Liver (tissue), 9 donors: Measurements from ENCODE around the gene FOSL2. TPM values are rescaled to one million over a fixed set of nuclear protein-coding genes. Genes with fewer than 3 reads are reported as not detected.

Source experiments
- DNase-seq: peaks from one replicate; pipeline ENCODE4 v3.0.0-alpha.2; 2017; ENCODE audit warnings: low spot score
- H3K27ac ChIP-seq, 2 donors: one replicate each; pipeline ENCODE4 v1.7.0; 2013; ENCODE audit warnings: inconsistent platforms in 2 of 2, low read length in 2 of 2, control low read depth in 1 of 2, low read depth in 1 of 2, mild to moderate bottlenecking in 1 of 2
- H3K27me3 ChIP-seq, 4 donors: one replicate each; pipeline versions ENCODE4 v1.6.1 to v1.7.0; 2013; ENCODE audit warnings: low read length in 3 of 4, inconsistent platforms in 1 of 4, mild to moderate bottlenecking in 1 of 4, moderate library complexity in 1 of 4; ENCODE audit not compliant: control insufficient read depth in 4 of 4, insufficient read depth in 4 of 4
- H3K36me3 ChIP-seq, 4 donors: one replicate each; pipeline versions ENCODE4 v1.6.1 to v1.7.0; 2013; ENCODE audit warnings: low read length in 3 of 4, mild to moderate bottlenecking in 3 of 4, low read depth in 1 of 4, moderate library complexity in 1 of 4; ENCODE audit not compliant: control insufficient read depth in 4 of 4, insufficient read depth in 3 of 4
- H3K4me1 ChIP-seq, 4 donors: one replicate each; pipeline versions ENCODE4 v1.6.1 to v1.7.0; 2013; ENCODE audit warnings: low read length in 3 of 4, mild to moderate bottlenecking in 3 of 4, moderate library complexity in 1 of 4; ENCODE audit not compliant: control insufficient read depth in 4 of 4, insufficient read depth in 4 of 4
- H3K4me3 ChIP-seq, 3 donors: one replicate each; pipeline versions ENCODE4 v1.6.1 to v1.7.0; 2013; ENCODE audit warnings: low read length in 3 of 3, control low read depth in 1 of 3, low read depth in 1 of 3, mild to moderate bottlenecking in 1 of 3
- H3K9ac ChIP-seq, 2 donors: one replicate each; pipeline ENCODE4 v1.7.0; 2013; ENCODE audit warnings: low read length in 2 of 2, mild to moderate bottlenecking in 2 of 2, moderate library complexity in 2 of 2, control low read depth in 1 of 2, low read depth in 1 of 2
- H3K9me3 ChIP-seq, 4 donors: one replicate each; pipeline versions ENCODE4 v1.6.1 to v1.7.0; 2013; ENCODE audit warnings: low read length in 3 of 4; ENCODE audit not compliant: control insufficient read depth in 4 of 4
- ATF3 ChIP-seq: IDR thresholded peaks from 2 replicates; pipeline ENCODE4 v1.6.1; 2016; ENCODE audit warnings: antibody characterized with exemption
- CTCF ChIP-seq: fragments of 150-350 bp; IDR thresholded peaks from 2 replicates; pipeline ENCODE4 v1.5.1; 2017; ENCODE audit warnings: improper control_type of control experiment, low read depth, low read length; ENCODE audit not compliant: missing input control
- GABPA ChIP-seq, 2 donors: IDR thresholded peaks in 1 of 2; conservative IDR thresholded peaks in 1 of 2; 2 replicates each; pipeline ENCODE4 v1.6.1; 2016; ENCODE audit warnings: antibody characterized with exemption in 2 of 2, mild to moderate bottlenecking in 1 of 2, moderate library complexity in 1 of 2
- HNF4G ChIP-seq: IDR thresholded peaks from 2 replicates; pipeline ENCODE4 v1.6.1; 2016; ENCODE audit warnings: antibody characterized with exemption
- REST ChIP-seq: IDR thresholded peaks from 2 replicates; pipeline ENCODE4 v1.6.1; 2016; ENCODE audit warnings: antibody characterized with exemption, mild to moderate bottlenecking
- RXRA ChIP-seq, 2 donors: IDR thresholded peaks; 2 replicates each; pipeline ENCODE4 v1.6.1; 2017 to 2018; ENCODE audit warnings: antibody characterized with exemption in 2 of 2, mild to moderate bottlenecking in 1 of 2
- SP1 ChIP-seq: IDR thresholded peaks from 2 replicates; pipeline ENCODE4 v1.6.1; 2018; ENCODE audit warnings: antibody characterized with exemption, mild to moderate bottlenecking
- YY1 ChIP-seq: IDR thresholded peaks from 2 replicates; pipeline ENCODE4 v1.6.1; 2016; ENCODE audit warnings: antibody characterized with exemption, mild to moderate bottlenecking
- WGBS: extraction: QIAGEN DNeasy Blood & Tissue Kit; methylation state at CpG from one replicate; pipeline ENCODE4 v1.1.7; 2013; 5-methylcytosine and 5-hydroxymethylcytosine counted together
- polyA plus RNA-seq, 2 donors: library from polyadenylated mRNA; stranded (reverse) in 1 of 2; unstranded in 1 of 2; fragments of 200-250 nt in 1 of 2; fragments of >200 nt in 1 of 2; fragmentation: Nextera tagmentation in 1 of 2; extraction: Ambion mirVana in 1 of 2; gene quantifications; one replicate each; pipeline versions ENCODE4 v1.2.1 to v1.2.3, GENCODE V29; 2013 to 2015
- total RNA-seq, 2 donors: library from RNA; depleted of rRNA; stranded (reverse); fragments of >200 nt; gene quantifications; one replicate each; pipeline ENCODE4 v1.2.3, GENCODE V29; 2014
- TF ChIP-seq, protein P1 (sequence below): IDR thresholded peaks from 2 replicates; pipeline ENCODE4 v1.6.1; 2016; ENCODE audit warnings: antibody characterized with exemption
- donor health status: healthy.
- donor health status: healthy.
- donor health status: healthy.
- donor health status: healthy.
- donor health status: healthy.

Gene FOSL2
- total and polyA plus RNA-seq, 4 donors = 1.9 to 10.7 (median 2.6) TPM

DNA sequence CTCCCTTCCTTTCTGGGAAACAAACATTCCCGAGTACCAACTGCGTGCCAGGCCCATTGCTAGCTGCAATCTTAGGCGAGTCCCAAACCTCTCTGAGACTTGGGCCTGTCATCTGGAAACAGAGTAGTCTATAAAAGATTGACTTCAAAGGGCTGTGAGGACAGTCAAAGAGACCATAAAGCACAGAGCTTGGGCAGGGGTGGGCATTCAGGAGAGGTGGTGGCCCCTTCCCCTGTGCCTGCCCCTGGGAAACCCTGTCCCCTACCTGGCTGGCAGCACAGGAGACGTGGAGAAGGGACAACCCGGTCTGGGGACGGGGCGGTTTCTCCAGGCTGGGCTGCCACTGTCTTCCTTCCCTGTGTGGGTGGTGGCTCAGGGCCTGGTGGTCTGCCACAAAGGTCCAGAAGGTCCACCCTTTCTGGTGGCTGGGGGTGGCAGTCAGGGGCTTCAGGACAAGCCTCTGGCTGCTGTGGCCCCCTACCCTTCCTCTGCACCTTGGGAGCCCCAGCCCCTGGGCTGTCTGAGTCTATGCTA lies 33.9 kb upstream of the FOSL2 start:
- Histone ChIP-seq H3K4me3 (no peak overlapping the region), H3K9ac (no peak overlapping the region), H3K9me3 (no peaks in the 10 kb centered on the region), H3K27me3 (no peaks in the 10 kb centered on the region), H3K36me3 (no peaks in the 10 kb centered on the region), H3K4me1 (peaks cover 13 to 18% (median 16%) of the 10 kb centered on the region in 4 donors), H3K27ac (no peak overlapping the region)
- WGBS = 87% methylated on average over 7 of the region's 7 CpGs
- DNase-seq = no peak
- TF ChIP-seq REST (no peak), HNF4G (no peak), GABPA (IDR thresholded peaks at IDR 0.05 in 1 of 2, conservative IDR thresholded peaks at IDR 0.05 in 1 of 2) (no peak), YY1 (no peak), RXRA (IDR thresholded peaks at IDR 0.05) (no peak), CTCF (no peak)
- TF ChIP-seq, protein P1, sequence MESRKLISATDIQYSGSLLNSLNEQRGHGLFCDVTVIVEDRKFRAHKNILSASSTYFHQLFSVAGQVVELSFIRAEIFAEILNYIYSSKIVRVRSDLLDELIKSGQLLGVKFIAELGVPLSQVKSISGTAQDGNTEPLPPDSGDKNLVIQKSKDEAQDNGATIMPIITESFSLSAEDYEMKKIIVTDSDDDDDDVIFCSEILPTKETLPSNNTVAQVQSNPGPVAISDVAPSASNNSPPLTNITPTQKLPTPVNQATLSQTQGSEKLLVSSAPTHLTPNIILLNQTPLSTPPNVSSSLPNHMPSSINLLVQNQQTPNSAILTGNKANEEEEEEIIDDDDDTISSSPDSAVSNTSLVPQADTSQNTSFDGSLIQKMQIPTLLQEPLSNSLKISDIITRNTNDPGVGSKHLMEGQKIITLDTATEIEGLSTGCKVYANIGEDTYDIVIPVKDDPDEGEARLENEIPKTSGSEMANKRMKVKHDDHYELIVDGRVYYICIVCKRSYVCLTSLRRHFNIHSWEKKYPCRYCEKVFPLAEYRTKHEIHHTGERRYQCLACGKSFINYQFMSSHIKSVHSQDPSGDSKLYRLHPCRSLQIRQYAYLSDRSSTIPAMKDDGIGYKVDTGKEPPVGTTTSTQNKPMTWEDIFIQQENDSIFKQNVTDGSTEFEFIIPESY = no peak

- peak overlapping the region in 1 of 2 donors; percentile 27 for H3K27ac ChIP-seq
Observed at GRCh38 chr2:28359222-28360057, 33.2 kb upstream of the FOSL2 start.

More at GRCh38 chr2:28359222-28360057, 33.2 kb upstream of the FOSL2 start:
- 76% methylated on average over 28 of the region's 28 CpGs for WGBS
- DNase-seq = no peak
- TF ChIP-seq SP1 (peak; percentile 10), ATF3 (no peak)
- Histone ChIP-seq H3K4me3 (no peak overlapping the region), H3K4me1 (peaks cover 13 to 18% (median 16%) of the 10 kb centered on the region in 4 donors), H3K27me3 (no peaks in the 10 kb centered on the region), H3K9me3 (no peaks in the 10 kb centered on the region), H3K36me3 (no peaks in the 10 kb centered on the region), H3K9ac (no peak overlapping the region)
